Measurements from ENCODE around the gene SORBS2.

GRCh38 chr4:185730387-185730786, 81.6 kb downstream of the SORBS2 start:
- TF ChIP-seq, protein P1, sequence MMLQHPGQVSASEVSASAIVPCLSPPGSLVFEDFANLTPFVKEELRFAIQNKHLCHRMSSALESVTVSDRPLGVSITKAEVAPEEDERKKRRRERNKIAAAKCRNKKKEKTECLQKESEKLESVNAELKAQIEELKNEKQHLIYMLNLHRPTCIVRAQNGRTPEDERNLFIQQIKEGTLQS (CRISPR knock-in tag; conservative IDR thresholded peaks at IDR 0.05) = no peak
- TF ChIP-seq, protein P2, sequence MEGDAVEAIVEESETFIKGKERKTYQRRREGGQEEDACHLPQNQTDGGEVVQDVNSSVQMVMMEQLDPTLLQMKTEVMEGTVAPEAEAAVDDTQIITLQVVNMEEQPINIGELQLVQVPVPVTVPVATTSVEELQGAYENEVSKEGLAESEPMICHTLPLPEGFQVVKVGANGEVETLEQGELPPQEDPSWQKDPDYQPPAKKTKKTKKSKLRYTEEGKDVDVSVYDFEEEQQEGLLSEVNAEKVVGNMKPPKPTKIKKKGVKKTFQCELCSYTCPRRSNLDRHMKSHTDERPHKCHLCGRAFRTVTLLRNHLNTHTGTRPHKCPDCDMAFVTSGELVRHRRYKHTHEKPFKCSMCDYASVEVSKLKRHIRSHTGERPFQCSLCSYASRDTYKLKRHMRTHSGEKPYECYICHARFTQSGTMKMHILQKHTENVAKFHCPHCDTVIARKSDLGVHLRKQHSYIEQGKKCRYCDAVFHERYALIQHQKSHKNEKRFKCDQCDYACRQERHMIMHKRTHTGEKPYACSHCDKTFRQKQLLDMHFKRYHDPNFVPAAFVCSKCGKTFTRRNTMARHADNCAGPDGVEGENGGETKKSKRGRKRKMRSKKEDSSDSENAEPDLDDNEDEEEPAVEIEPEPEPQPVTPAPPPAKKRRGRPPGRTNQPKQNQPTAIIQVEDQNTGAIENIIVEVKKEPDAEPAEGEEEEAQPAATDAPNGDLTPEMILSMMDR (IDR thresholded peaks at IDR 0.05) = no peak

Data from WTC11 (cell line).